ENCODE results near the gene SMAP1.

DNA sequence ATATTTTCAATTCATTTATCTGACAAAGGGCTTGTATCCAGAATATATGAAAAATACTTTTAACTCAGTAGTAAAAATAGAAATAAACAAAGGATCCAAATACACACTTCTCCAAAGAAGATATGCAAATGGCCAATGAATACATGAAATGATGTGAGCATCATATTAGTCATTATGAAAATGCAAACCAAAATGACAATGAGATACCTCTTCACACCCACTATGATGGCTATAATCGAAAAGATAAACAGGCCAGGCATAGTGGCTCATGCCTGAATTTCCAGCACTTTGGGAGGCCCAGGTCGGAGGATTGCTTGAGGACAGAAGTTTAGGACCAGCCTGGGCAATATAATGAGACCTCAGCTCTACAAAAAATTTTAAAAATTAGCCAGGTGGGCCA, 33.8 kb upstream of the SMAP1 start:
- TF ChIP-seq, protein P1, sequence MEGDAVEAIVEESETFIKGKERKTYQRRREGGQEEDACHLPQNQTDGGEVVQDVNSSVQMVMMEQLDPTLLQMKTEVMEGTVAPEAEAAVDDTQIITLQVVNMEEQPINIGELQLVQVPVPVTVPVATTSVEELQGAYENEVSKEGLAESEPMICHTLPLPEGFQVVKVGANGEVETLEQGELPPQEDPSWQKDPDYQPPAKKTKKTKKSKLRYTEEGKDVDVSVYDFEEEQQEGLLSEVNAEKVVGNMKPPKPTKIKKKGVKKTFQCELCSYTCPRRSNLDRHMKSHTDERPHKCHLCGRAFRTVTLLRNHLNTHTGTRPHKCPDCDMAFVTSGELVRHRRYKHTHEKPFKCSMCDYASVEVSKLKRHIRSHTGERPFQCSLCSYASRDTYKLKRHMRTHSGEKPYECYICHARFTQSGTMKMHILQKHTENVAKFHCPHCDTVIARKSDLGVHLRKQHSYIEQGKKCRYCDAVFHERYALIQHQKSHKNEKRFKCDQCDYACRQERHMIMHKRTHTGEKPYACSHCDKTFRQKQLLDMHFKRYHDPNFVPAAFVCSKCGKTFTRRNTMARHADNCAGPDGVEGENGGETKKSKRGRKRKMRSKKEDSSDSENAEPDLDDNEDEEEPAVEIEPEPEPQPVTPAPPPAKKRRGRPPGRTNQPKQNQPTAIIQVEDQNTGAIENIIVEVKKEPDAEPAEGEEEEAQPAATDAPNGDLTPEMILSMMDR (conservative IDR thresholded peaks at IDR 0.05; ENCODE audit: low read depth, low read length): no peak
- TF ChIP-seq EZH2 (IDR thresholded peaks at IDR 0.05; ENCODE audit: borderline replicate concordance, low read depth, low read length, poor library complexity, severe bottlenecking): no peak

Data from A673 (cell line).